ENCODE results near the gene MS4A6E.
"Not testable (repeated sequence)": the region's sequence is repeated elsewhere in the genome, so short reads cannot be mapped to it uniquely, and the experiment has no call there.

The MS4A6E gene

DNA sequence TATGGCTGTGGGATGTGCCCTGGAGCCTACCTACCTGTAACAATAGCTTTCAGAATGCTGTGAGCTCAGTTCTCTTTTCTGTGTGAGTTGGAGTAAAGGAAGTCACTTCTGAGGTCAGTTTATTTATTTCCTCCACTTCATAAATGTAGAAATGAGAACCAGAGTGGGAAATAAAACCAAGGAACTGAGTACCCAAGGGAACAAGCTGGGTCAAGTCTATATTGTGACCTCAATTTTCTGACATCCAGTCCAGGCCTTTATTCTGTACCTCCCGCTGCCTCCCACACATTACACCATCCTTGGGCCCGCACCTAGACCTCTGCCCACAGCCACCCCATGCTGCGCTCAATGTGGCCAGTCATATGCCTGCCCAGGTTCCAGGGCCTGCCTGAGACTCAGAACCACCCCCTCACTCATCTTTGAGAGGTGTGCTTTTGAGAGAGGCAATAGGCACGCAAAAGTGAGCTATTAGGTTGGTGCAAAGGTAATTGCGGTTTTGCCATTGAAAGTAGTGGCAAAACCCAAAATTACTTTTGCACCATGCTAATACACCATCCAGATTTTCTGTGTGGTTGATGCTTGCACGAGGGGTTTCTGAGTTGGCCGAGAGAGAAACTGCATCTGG, 9.8 kb downstream of the MS4A6E start:
- no peak for DNase-seq (ENCODE audit: low read depth in 2 of 2)

DNA sequence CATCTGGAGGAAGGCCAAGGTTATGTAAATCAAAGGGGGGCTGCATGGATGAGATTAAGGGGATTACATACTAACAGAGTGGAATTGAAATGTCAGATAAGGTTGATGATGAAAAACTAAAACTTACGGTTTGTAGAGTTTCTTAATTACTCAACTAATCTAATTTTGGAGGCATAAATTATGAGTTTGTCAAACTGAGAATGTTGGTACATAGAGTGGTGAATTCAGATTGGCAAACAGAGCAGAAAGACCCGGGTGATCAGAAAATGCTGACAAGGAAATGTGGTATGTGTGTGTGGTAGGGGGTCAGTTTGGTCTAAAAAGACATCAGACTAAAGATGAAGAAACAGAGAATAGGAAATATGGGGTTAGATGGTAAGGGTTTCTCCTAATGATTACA, 11.0 kb downstream of the MS4A6E start:
- no peak for DNase-seq (ENCODE audit: low read depth in 2 of 2)

DNA sequence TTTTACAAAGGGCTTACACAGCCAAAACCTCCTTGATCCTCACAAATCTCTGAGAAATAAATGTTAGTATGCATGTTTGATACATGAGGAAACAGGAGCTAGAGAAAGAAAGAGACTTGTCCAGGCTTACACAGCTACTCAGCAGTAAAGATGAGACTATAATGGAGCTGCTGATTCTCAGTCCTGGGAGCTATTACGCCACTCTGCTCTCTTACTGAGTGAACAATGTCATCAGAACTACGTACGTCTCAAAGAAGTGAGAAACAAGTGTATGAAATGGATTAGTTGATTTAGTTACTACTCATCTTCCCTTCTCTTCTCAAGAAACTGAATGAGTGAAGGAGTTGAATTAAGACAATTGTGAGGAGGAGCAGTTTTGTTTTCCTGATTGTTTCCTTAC, 12.3 kb downstream of the MS4A6E start:
- DNase-seq (ENCODE audit: low read depth in 2 of 2), result no peak

DNA sequence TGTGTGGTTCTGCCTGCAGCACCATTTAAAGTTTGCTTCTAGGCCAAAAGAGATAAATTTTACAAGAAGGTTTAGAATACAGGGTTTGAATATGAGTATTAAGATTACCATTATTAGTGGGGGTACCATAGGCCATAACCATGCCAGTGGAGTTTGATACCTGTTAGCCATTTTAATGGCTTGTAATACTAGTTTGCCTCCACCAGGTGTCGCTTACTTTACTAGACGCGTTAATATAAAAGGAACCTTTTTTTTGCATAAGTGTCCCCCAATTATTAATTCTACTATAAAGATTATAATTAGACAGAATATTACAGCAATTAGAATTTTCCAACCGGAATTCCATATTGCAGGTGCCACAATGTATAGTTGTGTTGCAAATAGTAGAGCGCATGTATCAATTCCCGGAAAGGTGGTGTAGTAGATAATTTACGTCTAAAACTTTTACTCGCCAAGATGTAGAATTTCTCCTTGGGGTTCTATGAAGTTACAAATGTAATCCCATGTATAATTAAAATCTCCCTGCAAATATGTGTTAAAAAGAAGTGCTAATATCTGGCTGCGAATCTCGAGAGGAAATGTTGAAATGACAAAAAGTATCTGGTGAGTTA, 16.1 kb downstream of the MS4A6E start:
- DNase-seq (ENCODE audit: low read depth in 2 of 2), result no peak

DNA sequence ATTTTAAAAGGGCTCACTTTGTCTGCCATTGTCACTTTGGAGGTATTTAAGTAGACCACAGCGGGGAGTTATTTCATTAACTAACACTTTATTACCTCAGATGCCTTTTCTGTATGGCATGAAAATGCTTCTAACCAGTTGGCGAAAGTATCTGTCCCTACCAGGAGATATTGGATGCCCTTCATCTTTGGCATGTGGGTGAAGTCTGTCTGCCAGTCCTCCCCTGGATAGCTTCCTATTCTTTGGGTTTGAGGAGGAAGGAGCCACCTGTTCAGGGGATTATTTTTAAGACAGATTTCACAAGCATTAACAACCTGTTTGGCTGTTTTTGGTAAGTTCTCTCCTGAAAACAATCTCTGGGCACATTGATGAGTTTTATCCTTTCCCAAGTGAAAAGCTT, 17.1 kb downstream of the MS4A6E start:
- no peak for DNase-seq (ENCODE audit: low read depth in 2 of 2)

DNA sequence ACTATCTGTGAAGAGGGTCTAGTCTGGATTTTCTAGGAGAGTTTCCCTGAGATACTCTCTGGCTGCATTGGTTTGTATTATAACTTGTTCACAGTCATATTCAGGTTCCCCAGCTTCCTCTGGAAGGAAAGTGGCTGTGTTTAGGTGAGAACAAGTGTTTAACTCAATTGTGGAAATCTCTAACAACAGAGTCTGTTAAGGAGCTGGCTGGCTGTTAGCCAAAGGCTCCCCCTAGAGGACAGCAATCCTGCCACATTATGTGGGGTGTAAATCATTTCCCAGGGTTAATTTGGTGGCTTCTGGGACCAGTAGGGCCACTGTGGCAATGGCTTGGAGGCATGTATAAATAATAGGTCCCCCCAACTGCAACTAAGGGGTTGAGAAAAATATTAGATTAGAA, 18.4 kb downstream of the MS4A6E start:
- no peak for DNase-seq (ENCODE audit: low read depth in 2 of 2)

DNA sequence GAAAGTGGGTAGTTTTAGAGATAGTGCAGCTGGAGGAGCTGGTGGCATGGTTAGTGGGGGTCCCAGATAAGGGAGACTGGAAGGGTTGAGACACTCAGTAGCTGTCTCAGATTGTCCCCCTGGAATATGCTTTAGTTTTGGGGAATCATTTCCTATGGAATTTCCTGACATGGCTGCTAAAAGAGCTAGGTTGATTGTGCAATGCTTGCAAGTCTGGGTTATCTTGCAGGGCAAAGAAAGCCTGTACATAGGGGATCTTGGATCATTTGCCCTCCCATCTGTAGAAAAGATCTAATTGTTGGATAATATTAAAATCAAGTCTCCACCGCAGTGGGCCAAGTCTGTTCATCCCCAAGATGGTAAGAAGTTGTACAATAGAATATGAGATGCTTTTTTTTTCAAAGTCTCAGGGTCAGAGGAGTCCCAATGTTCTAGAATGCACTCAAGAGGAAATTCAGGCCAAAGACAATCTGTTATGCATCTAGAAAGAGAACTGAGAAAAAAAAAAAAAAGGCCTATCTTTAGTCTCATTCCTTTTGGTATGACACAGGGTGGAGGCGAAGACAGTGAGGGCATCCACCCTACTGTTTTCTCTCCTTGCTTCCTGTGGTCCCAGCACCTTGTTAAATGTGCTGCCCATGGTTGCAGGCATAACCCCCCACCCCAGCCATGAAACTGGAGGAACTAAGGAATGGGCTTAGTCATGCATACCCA, 20.2 kb downstream of the MS4A6E start:
- no peak for DNase-seq (ENCODE audit: low read depth in 2 of 2)

DNA sequence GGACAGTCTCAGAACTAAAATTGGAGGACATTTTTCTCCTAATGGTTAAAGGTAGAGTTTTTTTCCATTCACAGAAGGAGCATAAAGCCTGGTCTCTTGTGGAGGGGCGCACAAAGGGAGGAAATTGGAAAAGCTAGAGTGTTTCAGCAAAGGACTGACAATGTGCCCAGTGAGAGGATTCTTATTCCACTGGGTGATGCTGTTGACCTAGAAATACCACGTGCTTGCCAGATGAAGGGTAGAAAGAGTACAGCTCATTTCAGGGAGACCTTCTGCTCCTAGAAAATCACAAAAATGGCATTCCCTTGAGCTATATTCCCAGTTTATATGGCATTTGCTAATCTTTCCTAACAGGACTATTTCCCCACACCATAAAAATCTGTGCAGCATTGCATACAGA, 21.1 kb downstream of the MS4A6E start:
- DNase-seq (ENCODE audit: low read depth in 2 of 2), result no peak

DNA sequence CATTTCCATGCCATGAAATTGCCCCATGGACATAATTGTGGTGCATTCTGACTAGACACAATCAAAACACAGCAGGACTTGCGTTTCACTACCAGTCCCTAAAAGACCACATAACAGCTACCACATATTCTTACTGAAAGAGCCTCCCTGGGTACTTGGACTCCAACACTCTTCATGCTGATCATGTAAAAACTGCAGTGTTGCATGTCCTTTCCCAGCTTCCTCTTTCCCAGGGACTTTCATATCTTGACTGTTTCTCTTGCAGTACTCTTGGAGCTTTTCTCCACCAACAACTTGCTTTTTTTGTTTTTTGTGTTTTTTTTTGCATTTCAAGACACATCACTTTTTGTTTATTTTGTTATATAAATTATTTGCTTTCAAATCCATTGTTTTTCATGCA, 22.9 kb downstream of the MS4A6E start:
- DNase-seq (ENCODE audit: low read depth in 2 of 2), result no peak

DNA sequence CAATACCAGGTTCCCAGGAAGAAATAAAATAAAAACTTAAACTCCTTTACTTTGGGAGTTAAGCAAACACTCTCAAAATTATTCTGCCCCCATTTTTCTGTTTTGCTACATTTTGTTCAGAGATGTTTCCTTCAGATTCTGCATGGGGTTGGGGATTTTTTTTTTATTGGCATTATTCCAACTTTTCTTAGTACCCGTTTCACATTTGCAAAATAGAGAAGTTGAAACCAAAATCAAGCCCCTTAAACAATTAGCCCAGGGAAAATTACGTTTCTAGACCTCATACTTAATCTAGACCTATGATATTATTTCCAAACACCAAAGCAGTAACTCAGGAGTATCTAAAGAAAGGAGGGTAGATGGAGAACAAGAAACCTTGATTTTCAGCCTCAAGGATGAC, 30.7 kb downstream of the MS4A6E start:
- DNase-seq (ENCODE audit: low read depth in 2 of 2), result no peak

DNA sequence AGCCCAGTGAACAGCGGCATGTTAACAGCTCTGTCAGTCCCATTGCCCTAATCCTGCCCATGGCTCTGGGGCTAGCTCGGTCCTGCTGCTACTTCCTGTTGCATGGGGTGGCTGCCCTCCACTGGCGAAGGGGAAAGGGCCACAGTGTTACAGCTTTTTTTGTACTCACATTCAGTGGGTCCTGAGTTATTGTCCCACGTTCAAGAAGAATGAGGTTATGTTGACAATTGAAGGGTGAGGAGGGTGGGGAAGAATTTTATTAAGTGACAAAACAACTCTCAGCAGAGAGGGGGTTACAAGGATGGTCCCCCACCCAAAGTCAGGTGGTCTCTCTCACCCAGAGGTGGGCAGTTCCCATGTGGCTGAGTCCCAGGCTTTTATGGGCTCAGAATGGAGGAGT, 33.6 kb downstream of the MS4A6E start:
- no peak for DNase-seq (ENCODE audit: low read depth in 2 of 2)

DNA sequence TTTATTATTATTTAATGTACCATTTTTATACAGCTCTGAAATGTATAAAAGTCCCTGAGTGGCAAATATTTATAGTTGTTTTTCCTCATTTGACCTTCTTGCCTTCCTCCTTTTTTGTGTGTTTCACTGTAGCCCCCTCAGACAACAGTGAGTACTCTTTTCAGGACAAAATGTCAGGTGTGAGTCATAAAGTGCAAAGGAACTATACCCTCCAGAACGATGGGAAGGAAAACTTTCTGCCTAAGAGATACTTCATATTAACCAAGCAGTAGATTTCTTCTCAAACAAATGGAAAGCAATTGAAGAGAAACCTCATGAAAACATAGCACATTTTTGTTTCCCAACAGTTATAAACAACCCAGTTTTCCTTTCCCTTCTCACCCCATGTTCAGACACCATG, 35.2 kb downstream of the MS4A6E start:
- DNase-seq (ENCODE audit: low read depth in 2 of 2), result no peak

DNA sequence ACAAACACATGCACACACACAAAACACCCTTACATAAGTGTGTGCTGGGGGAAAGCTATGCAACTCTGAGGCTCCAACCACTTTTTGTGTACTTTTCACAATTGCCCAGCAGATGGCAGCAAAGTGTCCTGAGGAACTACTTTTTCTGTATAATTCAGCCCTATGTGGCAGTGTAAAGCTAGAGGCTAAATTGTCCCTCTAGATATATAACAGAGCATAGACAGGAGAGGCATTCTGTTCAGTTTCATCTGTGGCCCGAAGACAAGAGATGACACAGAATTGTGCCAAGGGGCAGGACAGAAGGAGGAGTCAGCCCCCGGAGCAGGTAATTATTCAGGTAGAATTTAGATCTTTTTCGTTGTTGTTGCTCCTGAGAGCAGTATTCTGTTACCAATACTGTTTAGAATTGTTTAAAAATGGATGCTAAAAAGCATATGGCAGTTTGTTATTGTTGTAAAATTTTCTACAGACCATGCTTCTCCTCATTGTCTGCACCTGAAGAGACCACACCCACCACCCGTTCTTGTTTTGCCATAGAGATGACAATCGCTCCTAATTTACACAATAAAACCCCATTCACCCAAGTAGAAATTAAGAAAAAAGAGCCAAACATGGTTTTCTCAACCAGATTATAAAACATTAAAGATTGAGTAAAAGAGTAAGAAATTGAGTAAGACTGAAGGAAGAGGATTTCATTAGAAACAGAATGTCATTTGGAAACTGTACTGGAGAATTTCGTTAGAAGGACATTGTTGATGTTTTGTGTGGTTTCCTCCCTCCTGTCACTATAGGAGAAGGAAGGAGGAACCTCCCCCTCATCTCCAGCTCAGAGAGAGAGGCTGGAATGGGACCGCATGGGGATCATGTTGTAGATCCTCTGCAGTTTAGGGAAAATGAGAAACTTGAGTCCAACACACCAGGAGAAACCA, 36.8 kb downstream of the MS4A6E start:
- peak; percentile 17 to 47 for DNase-seq (ENCODE audit: low read depth in 2 of 2)

DNA sequence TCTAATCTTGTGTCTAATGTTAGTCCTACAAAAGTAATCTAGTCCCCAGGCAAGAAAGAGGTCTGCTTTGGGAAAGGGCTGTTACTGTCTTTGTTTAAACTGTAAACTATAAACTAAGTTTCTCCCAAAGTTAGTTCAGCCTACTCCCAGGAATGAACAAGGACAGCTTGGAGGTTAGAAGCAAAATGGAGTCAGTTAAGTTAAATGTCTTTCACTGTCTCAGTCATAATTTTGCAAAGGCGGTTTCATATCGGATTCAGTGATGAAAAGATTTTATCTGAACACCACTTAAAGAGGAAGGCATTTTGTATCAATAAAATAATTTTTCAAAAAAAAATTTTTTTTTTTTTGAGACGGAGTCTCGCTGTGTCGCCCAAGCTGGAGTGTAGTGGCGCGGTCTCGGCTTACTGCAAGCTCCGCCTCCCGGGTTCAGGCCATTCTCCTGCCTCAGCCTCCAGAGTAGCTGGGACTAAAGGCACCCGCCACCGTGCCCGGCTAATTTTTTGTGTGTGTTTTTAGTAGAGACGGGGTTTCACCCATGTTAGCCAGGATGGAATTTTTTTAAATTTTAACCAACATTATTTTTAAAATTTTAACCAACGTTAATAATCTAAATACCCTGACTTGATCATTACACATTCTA, 39.3 kb downstream of the MS4A6E start:
- not testable (repeated sequence) for DNase-seq (ENCODE audit: low read depth in 2 of 2)

DNA sequence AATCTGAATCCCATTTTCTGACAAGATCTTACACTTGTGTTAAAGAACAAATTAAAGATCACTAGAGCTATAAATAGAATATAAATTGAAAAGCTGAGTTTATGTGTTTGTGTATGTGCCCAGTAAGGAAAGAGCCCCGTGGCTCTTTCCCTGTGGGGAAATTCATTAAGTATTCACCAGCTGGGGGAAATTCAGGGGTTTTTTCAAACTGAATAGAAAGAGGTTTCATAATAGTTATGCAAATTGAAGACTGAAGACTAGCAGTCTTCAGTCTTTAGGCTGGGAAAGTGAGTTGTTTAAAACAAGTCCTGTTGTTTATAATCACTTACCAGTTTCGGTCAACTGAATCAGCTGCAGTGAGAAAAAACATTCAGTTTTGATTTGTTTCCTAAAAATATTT, 40.0 kb downstream of the MS4A6E start:
- DNase-seq (ENCODE audit: low read depth in 2 of 2), result no peak

DNA sequence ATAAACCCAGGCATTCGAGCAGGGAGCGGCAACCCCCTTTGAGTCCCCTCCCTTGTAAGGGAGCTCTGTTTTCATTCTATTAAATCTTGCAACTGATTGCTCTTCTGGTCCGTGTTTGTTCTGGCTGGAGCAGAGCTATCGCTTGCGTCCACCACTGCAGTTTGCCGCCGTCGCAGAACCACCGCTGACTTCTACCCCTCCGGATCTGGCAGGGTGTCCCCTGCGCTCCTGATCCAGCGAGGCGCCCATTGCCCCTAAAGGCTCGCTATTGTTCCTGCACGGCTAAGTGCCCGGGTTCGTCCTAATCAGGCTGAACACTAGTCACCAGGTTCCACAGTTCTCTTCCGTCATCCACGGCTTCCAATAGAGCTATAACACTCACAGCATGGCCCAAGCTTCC, 40.8 kb downstream of the MS4A6E start:
- DNase-seq (ENCODE audit: low read depth in 2 of 2), result no peak

DNA sequence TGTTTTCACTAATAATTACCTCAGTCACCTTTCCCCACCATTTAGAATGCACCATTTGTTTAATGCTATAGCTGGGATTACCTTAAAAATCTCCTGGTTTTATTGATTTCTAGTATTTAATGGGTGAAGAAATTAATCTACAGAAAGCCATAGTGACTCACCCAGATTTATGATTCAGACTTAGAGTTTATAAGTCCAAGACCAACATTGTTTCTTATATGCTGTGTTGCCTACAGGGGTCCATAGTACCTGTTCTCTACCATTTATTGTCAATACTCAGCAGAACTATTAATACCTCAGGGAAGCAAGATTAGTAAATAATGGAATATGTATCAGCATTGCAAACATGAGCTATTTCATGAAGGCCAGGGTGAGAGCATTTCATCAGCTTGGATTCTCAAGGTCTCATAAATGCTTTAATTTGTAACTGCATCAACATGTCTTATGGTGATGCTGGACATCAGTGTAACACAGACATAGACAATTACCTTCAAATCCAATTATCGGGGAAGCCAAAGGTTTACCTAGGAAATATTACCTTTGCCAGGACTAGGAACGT, 43.3 kb downstream of the MS4A6E start:
- DNase-seq (ENCODE audit: low read depth in 2 of 2), result no peak

DNA sequence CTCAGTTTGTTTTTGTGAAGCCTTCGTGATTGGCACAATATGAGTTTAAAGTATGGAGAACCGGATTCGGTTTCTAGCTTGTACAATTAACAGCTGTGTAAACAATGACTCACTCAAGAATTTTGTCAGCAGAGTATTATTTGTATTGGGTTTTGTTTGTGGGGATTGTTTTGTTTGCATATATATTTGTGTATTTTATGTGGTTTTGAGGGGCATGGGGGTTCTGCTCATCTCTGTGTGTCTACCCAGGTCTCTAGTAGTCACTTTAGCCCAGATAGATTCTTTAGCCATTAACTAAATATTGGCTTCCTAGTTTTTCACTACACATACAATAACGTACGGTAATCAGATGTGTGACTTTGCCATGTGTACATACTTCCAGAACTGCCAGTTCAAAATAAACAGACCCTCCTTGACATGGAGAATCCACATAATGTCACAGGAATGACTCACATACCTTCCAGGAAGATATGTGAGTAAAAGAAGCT, 43.8 kb downstream of the MS4A6E start:
- no peak for DNase-seq (ENCODE audit: low read depth in 2 of 2)

DNA sequence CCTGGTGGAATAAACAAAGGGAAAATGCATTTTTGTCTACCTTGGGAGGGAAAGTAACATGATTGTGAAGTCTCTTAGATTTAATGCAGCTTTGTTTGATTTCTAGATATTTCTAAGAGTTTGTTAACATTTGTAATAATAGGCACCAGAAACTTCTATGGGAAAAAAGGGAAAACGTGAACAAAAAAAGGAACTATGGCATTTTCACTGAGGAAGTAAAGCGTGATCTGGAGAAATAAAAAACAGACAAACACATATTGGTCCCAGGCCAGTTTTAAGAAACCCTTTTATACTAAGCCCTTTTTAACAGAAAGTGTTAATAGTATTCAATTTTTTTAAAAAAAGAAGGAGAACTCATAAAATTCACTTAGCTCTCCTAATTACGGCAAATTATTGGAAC, 44.3 kb downstream of the MS4A6E start:
- no peak for DNase-seq (ENCODE audit: low read depth in 2 of 2)

DNA sequence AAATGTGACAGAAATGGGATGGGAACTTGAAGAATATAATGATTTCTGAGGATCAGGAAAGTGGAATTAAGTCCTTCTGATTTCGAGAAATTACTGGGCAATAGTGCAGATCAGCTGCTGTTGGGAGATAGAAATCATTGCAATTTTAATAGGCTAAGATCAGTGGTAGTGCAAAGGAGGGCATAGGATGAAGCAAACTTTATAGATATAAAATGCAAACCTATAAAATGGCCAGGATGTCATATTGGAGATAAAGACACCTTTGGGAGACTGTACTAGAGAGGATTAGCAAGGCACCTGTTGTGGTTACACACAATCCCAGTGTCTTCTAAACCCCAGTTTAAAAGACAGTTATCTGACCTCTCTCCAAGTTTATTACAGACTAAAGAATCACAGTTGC, 44.8 kb downstream of the MS4A6E start:
- no peak for DNase-seq (ENCODE audit: low read depth in 2 of 2)

DNA sequence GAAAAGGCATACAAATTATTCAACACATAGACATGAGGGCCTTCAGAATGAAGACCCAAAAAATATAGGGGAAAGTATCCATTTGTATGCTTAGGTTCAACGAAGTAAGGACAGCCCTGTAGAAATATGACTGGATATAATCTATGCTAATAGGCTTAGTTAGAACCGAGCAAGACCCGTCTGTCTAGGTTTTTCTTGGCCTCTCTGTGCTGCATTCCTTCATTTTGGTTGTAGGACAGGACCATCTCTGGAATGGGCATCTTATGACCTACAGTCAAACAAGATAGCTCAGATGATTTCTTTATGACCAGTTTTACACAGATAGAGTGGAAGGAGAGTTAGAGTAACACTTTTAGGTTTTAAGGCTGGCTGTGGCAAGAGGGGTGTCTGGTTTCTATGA, 45.7 kb downstream of the MS4A6E start:
- DNase-seq (ENCODE audit: low read depth in 2 of 2), result no peak
